T-helper 2 cell (primary cell): ENCODE data around the gene SLC35F3.
A peak's percentile ranks its signal among the peaks of the same experiment; 100 is the strongest.

Source experiments
- DNase-seq, 5 experiments: peaks; one replicate each; pipeline versions ENCODE4 v3.0.0 to v3.0.0-alpha.2; 2012 to 2022

Gene SLC35F3

GRCh38 chr1:234326497-234327366 lies 422.3 kb downstream of the SLC35F3 start:
- peak; percentile 3 to 74 (median 49) for DNase-seq

DNA sequence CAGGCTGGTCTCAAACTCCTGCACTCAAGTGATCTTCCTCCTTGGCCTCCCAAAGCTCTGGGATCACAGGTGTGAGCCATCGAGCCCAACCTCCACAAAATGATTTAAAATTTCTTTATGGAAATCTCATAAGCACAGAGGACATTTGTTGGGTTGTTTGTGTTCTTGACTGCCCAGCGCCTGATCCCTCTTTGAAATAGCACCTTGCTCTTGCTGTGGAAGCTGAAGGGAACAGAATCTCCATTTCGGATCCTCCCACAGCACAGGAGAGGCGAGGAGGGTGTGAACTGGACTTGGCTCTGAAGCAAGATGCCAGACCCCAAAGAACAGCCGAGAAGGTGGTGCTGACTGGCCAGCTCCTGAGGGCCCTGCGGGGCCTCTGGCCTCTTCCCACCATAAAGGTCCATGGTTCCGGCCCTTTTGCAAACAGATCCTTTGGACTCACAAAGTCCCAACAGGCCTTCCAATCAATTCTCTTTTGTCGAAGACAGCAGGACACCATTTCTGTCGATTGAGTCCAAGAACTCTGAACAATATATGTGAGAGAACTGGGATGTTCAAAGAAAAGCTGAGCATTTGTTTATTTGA lies 423.2 kb downstream of the SLC35F3 start:
- no peak for DNase-seq

GRCh38 chr1:234330843-234331215 lies 426.4 kb downstream of the SLC35F3 start:
- no peak for DNase-seq

DNA sequence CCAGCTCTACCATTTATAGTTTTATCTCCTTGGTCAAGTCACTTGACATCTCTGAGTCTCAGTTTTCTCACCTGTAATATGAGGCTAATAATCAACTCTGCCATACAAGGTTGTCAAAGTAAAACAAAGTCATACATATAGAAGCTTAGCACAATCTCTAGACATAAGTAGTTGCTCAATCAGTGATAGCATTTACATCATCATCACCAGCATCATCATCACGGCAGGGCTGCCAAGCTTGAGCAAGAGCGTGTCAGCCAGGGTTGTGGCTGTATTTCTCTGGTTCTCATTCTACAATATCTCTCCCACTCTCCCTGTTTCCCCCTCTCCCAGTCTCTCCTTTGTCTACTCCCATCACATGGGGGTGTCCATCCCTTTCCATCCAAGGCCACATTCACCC lies 427.0 kb downstream of the SLC35F3 start:
- DNase-seq, result no peak

- DNase-seq, result no peak
Observed at GRCh38 chr1:234336359-234336758, 431.9 kb downstream of the SLC35F3 start.

GRCh38 chr1:234337233-234337632 lies 432.8 kb downstream of the SLC35F3 start:
- no peak for DNase-seq

DNA sequence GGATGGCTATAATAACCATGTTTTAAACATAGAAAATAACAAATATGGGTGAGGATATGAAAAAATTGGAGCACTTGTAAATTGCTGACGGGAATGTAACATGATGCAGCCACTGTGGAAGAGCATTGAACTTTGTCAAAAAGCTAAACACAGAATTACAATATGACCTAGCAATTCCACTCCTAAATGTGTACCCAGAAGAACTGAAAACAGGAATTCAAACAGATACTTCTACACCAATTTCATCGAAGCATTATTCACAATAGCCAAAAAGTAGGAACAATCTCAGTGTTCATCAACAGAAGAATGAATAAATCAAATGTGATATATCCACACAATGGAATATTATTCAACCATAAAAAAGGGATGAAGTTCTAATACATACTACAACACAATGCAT lies 436.1 kb downstream of the SLC35F3 start:
- no peak for DNase-seq

- no peak for DNase-seq
Observed at GRCh38 chr1:234342774-234343173, 438.3 kb downstream of the SLC35F3 start.

- DNase-seq, result no peak
Observed at GRCh38 chr1:234345237-234345636, 440.8 kb downstream of the SLC35F3 start.

GRCh38 chr1:234348964-234349363 lies 444.5 kb downstream of the SLC35F3 start:
- DNase-seq, result no peak

DNA sequence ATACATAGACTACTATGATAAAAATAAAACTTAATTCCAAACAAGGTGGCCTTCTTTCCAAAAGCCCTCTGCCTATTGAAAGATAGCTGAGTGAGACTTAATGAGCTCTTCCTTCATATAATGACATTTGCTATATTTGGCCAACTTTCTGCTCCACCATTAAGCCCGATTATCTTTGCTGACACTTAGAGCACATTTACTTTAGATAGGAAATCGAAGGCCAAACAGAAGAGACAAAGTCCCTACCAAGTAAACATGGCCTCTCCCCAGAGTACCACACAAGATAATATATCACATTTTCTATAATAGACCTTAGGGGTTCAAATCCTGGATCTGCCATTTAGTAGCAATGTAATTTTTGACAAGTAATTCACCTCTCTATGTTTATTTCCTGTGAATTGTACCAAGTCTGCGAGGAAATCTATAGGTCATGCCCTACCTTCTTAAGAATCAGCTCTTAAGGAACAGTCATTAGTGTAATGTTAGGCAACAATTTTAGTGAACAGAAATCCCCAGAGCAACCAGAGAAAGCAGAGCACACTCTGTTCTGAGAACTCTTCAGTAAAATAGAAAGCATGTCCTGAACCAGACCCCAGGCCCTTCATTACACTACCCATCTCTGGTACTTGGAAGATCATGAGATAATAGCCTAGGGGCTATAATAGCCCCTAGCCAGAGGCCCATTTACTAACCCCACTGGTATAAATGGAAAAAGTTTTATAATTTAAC lies 451.5 kb downstream of the SLC35F3 start:
- DNase-seq, result peak in 1 of 5 experiments; percentile 22

DNA sequence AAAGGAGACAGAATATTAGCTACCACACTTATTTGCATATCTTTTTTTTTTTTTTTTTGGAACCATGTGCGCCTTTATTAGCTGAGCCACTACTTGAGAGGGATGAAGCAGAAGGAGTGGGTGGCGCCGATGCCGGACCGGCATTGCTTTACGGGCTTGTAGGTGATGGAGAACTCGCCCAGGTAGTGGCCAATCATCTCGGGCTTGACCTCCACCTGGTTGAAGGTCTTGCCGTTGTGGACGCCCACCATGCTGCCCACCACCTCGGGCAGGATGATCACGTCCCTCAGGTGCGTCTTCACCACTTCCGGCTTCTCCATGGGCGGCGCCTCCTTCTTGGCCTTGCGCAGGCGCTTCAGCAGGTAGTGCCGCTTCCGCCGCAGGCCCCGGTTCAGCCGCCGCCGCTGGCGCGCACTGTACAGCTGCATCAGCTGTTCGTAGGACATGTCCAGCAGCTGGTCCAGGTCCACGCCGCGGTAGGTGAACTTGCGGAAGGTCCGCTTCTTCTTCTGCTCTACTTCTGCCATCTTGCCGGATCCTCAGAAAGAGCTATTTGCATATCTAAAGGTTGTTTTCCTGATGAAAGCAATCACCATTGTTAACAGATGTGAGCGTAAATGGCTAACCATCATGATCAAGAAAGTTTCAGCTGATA lies 452.3 kb downstream of the SLC35F3 start:
- DNase-seq, result peak; percentile 13 to 76 (median 30)

GRCh38 chr1:234357831-234358230 lies 453.4 kb downstream of the SLC35F3 start:
- no peak for DNase-seq

GRCh38 chr1:234361102-234361603 lies 456.7 kb downstream of the SLC35F3 start:
- no peak for DNase-seq

DNA sequence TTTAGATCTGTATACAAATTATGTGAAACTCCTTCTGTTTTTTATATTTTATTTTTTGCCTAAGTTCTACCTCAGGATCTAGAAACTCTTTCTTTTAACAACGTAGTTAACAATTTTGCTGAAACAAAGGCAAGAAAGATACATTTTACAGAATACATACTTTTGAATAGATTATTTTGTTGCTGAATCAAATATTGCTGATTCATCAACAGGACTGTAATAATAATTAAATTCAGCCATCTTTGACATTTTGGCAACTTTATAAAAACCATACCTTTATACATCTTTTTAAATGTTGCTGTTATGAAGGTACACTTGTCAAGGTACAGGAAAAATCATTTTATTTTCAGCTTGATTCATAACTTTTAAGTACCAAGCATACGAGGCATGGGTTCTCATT lies 458.1 kb downstream of the SLC35F3 start:
- no peak for DNase-seq

- peak in 2 of 5 experiments; percentile 29 to 80 for DNase-seq
Observed at GRCh38 chr1:234368320-234369032, 464.0 kb downstream of the SLC35F3 start.

DNA sequence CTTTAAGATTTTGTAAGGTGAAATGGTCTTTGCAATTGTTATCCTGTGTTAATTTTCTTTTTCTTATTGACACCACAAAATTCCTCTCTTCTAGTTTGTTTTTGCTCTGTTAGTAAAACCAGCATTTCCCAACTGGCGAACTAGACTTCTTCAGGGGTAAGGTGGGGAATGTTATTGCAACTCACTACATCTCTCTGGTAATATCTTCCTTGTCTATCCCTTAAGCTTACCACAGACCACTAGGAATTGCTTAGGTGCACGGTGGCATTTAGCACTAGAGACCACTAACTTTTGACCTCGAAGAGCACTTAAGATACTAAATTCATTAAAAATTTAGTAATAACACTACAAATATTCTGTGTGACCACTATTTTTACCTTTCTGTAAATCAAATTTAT lies 464.6 kb downstream of the SLC35F3 start:
- DNase-seq, result no peak

- DNase-seq, result peak in 1 of 5 experiments; percentile 41
Observed at GRCh38 chr1:234369784-234370183, 465.3 kb downstream of the SLC35F3 start.

DNA sequence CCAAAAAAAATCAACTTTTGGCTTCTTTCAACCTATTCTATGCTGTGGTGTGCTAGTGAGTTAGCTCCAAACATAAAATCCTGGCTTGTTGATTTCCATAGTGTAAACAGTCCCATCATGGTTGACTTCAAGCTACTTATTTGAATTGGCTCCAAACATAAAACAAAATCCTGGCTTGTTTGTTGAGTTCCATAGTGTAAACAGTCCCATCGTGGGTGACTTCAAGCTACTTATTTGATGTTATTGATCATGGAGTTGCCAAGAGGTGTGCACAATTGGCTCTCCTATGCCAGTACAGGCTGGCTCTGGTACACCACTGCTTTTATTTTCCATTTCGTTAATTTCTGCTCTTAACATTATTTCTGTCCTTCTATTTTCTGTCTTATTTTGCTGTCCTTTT lies 466.9 kb downstream of the SLC35F3 start:
- DNase-seq, result no peak

DNA sequence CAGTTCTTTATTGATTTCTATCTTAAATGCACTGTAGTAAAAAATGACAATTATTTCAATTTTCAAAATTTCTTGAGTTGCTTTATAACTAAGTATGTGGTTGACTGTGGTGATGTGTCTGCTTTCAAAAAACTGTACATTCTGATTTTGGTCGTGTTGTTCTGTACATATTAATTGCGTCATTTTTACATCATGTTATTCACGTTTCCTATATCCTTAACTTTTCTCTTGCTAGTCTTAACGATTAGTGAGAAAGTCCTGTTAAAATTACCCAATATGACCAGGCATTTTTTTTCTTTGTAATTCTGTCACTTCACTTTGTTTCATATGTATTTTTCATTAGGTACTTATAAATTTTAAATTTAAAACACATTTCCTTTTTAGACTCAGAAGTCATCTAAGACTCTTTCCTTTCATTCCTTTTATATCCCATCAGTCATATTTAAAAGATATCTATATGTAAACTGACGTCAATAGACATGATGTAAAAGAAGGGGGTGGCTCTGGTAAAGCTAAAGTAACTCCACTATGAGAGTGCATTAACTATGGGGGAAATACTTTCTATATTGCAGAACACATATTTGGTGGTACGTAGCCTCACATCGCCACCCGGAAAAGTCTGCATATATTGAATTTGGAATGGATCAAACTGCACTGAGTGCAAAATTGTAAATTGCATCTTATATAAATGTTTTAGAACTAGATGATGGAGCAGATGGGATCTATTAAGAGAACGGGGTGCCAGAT lies 467.7 kb downstream of the SLC35F3 start:
- no peak for DNase-seq
